ENCODE results near the gene WFDC9.
"Not testable (repeated sequence)": the region's sequence is repeated elsewhere in the genome, so short reads cannot be mapped to it uniquely, and the experiment has no call there.

The WFDC9 gene

GRCh38 chr20:45631184-45631583 lies at the start of gene WFDC9:
Gene WFDC9, minus strand, starts transcription at chr20:45631284. Its CDS starts 21,103 bp downstream, at chr20:45610181.
- no peak for DNase-seq

- DNase-seq = no peak
Measured at GRCh38 chr20:45679650-45680049, 48.6 kb upstream of the WFDC9 start.

GRCh38 chr20:45672765-45673164 lies 41.7 kb upstream of the WFDC9 start:
- no peak for DNase-seq

- no peak for DNase-seq
Measured at GRCh38 chr20:45670139-45670538, 39.1 kb upstream of the WFDC9 start, which contains the start of gene WFDC11. Gene WFDC11, minus strand, starts transcription at chr20:45670239. Its CDS starts 19,639 bp downstream, at chr20:45650600.

GRCh38 chr20:45657038-45657437 lies 26.0 kb upstream of the WFDC9 start:
- not testable (repeated sequence) for DNase-seq

GRCh38 chr20:45651726-45652125 lies 20.6 kb upstream of the WFDC9 start:
- not testable (repeated sequence) for DNase-seq

- DNase-seq = no peak
Measured at GRCh38 chr20:45649312-45649863, 18.3 kb upstream of the WFDC9 start.

GRCh38 chr20:45647441-45648050 lies 16.5 kb upstream of the WFDC9 start:
- no peak for DNase-seq

- no peak for DNase-seq
Measured at GRCh38 chr20:45646875-45647274, 15.8 kb upstream of the WFDC9 start.

- not testable (repeated sequence) for DNase-seq
Measured at GRCh38 chr20:45645869-45646268, 14.8 kb upstream of the WFDC9 start.

GRCh38 chr20:45641076-45641475 lies 10.0 kb upstream of the WFDC9 start:
- not testable (repeated sequence) for DNase-seq

- no peak for DNase-seq
Measured at GRCh38 chr20:45639687-45640086, 8.6 kb upstream of the WFDC9 start.

GRCh38 chr20:45636513-45636912 lies 5.4 kb upstream of the WFDC9 start:
- DNase-seq = no peak

- no peak for DNase-seq
Measured at GRCh38 chr20:45630371-45630770, 713 bp downstream of the WFDC9 start.

- DNase-seq = peak; percentile 17
Measured at GRCh38 chr20:45629496-45630100, 1.5 kb downstream of the WFDC9 start, which contains the start of gene WFDC10A. Gene WFDC10A, plus strand, starts transcription at chr20:45629739. Its CDS starts 75 bp downstream, at chr20:45629814.

GRCh38 chr20:45626540-45626939 lies 4.5 kb downstream of the WFDC9 start:
- DNase-seq = no peak

- DNase-seq = no peak
Measured at GRCh38 chr20:45621593-45621992, 9.5 kb downstream of the WFDC9 start.

GRCh38 chr20:45617591-45617990 lies 13.5 kb downstream of the WFDC9 start:
- no peak for DNase-seq

- no peak for DNase-seq
Measured at GRCh38 chr20:45612314-45612713, 18.8 kb downstream of the WFDC9 start.

GRCh38 chr20:45611054-45611453 lies 20.0 kb downstream of the WFDC9 start:
- DNase-seq = no peak

- no peak for DNase-seq
Measured at GRCh38 chr20:45607810-45608209, 23.3 kb downstream of the WFDC9 start.

- DNase-seq = no peak
Measured at GRCh38 chr20:45595235-45595634, 35.8 kb downstream of the WFDC9 start.

GRCh38 chr20:45593498-45593897 lies 37.6 kb downstream of the WFDC9 start:
- no peak for DNase-seq

- peak; percentile 36 for DNase-seq
Measured at GRCh38 chr20:45592574-45593189, 38.4 kb downstream of the WFDC9 start.

Measured in CD4-positive, alpha-beta T cell treated with Interleukin-10 for 1 hour (primary cell).